ENCODE measurements around the gene C1orf105.
A peak's percentile ranks its signal among the peaks of the same experiment; 100 is the strongest.
"Not testable (repeated sequence)": the region's sequence is repeated elsewhere in the genome, so short reads cannot be mapped to it uniquely, and the experiment has no call there.

Gene C1orf105

GRCh38 chr1:172420385-172420784, at the start of gene C1orf105:
Gene C1orf105, plus strand, starts transcription at chr1:172420685. Its CDS starts 201 bp downstream, at chr1:172420886.
- H3K4me3 ChIP-seq (ENCODE audit: low read length), result no peak within 1 kb of the TSS
- DNase-seq (ENCODE audit: low read depth), result no peak
- TF ChIP-seq CTCF (IDR thresholded peaks at IDR 0.05; ENCODE audit: insufficient read depth, low read depth, low read length, missing control alignments), result no peak

GRCh38 chr1:172371646-172372045, 48.8 kb upstream of the C1orf105 start:
- DNase-seq (ENCODE audit: low read depth); H3K4me3 ChIP-seq (ENCODE audit: low read length): not testable (repeated sequence)

- TF ChIP-seq CTCF (IDR thresholded peaks at IDR 0.05; ENCODE audit: insufficient read depth, low read depth, low read length, missing control alignments), result no peak
- no peak overlapping the region for H3K4me3 ChIP-seq (ENCODE audit: low read length)
- DNase-seq (ENCODE audit: low read depth), result peak; percentile 40
Measured at GRCh38 chr1:172373864-172374263, 46.6 kb upstream of the C1orf105 start.

- no peak for DNase-seq (ENCODE audit: low read depth)
Measured at GRCh38 chr1:172375211-172375631, 45.3 kb upstream of the C1orf105 start.

GRCh38 chr1:172376431-172376830, 44.1 kb upstream of the C1orf105 start:
- H3K4me3 ChIP-seq (ENCODE audit: low read length), result no peak overlapping the region
- DNase-seq (ENCODE audit: low read depth), result no peak

More at GRCh38 chr1:172375211-172375631, 45.3 kb upstream of the C1orf105 start:
- no peak overlapping the region for H3K4me3 ChIP-seq (ENCODE audit: low read length)
- TF ChIP-seq CTCF (IDR thresholded peaks at IDR 0.05; ENCODE audit: insufficient read depth, low read depth, low read length, missing control alignments), result no peak

GRCh38 chr1:172377565-172377964, 42.9 kb upstream of the C1orf105 start:
- no peak for TF ChIP-seq CTCF (IDR thresholded peaks at IDR 0.05; ENCODE audit: insufficient read depth, low read depth, low read length, missing control alignments)
- H3K4me3 ChIP-seq (ENCODE audit: low read length), result no peak overlapping the region
- DNase-seq (ENCODE audit: low read depth), result no peak

More at GRCh38 chr1:172376431-172376830, 44.1 kb upstream of the C1orf105 start:
- TF ChIP-seq CTCF (IDR thresholded peaks at IDR 0.05; ENCODE audit: insufficient read depth, low read depth, low read length, missing control alignments), result no peak

GRCh38 chr1:172378109-172378760, 42.2 kb upstream of the C1orf105 start:
- no peak for DNase-seq (ENCODE audit: low read depth)
- H3K4me3 ChIP-seq (ENCODE audit: low read length), result no peak overlapping the region
- no peak for TF ChIP-seq CTCF (IDR thresholded peaks at IDR 0.05; ENCODE audit: insufficient read depth, low read depth, low read length, missing control alignments)

Measured in epithelial cell of esophagus (primary cell).